Activated CD8-positive, alpha-beta memory T cell treated with anti-CD3 and anti-CD28 coated beads, Interleukin-2, amount 10 ng/mL, durations not matched to agents 7 days and 5 days (primary cell): ENCODE results near the gene LZIC. TPM values are rescaled to one million over a fixed set of nuclear protein-coding genes. Genes with fewer than 3 reads are reported as not detected.
A peak's percentile ranks its signal among the peaks of the same experiment; 100 is the strongest.
"Not testable (repeated sequence)": the region's sequence is repeated elsewhere in the genome, so short reads cannot be mapped to it uniquely, and the experiment has no call there.

Source experiments
- ATAC-seq: fragments of 150-1000 bp; cut with Tn5 transposase; one replicate; pipeline ENCODE4 v1.10.0; 2021; ENCODE audit warnings: moderate library complexity
- CTCF ChIA-PET: fragments of 350-600 bp; sonication (Branson Sonifier 250); formaldehyde crosslinking; loops from one replicate; lab custom pipeline; 2021; ENCODE audit warnings: antibody characterized with exemption; lab: Charles Lee
- DNase-seq: peaks from one replicate; pipeline ENCODE4 v3.0.0-alpha.2; 2020
- H3K27ac Mint-ChIP-seq: one replicate; pipeline ENCODE4 v1.8.0; 2021; ENCODE audit warnings: mild to moderate bottlenecking, mixed read lengths
- H3K27me3 Mint-ChIP-seq: one replicate; pipeline ENCODE4 v1.8.0; 2021; ENCODE audit warnings: mixed read lengths
- H3K36me3 Mint-ChIP-seq: one replicate; pipeline ENCODE4 v1.8.0; 2021; ENCODE audit warnings: mild to moderate bottlenecking, mixed read lengths
- H3K4me1 Mint-ChIP-seq: one replicate; pipeline ENCODE4 v1.8.0; 2021; ENCODE audit warnings: mixed read lengths
- H3K4me3 Mint-ChIP-seq: one replicate; pipeline ENCODE4 v1.8.0; 2021; ENCODE audit warnings: mild to moderate bottlenecking, moderate library complexity, mixed read lengths
- H3K9me3 Mint-ChIP-seq: one replicate; pipeline ENCODE4 v1.8.0; 2022; ENCODE audit warnings: low read depth, mixed read lengths
- total RNA-seq, 2 experiments: library from RNA; stranded (reverse); gene quantifications; one replicate each; pipeline ENCODE4 v1.2.3, GENCODE V29; 2021

Gene LZIC
- total RNA-seq, 2 experiments from 2014 or later: 25.0 to 27.7 TPM

DNA sequence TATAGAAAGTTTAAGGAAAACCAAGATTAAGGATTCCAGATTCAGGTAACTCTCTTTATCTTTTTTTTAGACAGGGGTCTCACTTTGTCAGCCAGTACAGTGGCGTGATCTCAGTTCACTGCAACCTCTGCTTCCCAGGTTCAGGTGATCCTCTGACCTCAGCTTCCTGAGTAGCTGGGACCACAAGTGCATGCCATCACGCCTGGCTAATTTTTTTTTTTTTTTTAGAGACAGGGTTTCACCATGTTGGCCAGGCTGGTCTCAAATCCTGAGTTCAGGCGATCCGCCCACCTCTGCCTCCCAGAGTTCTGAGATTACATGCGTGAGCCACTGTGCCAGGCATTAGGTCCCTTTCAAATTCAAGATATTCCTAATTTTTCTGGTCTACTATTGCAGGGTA, 15.9 kb downstream of the LZIC start:
- Mint-ChIP-seq H3K4me3 (no peak overlapping the region), H3K36me3 (peaks cover 10% of the 10 kb centered on the region), H3K27ac (no peak overlapping the region), H3K9me3 (no peaks in the 10 kb centered on the region), H3K4me1 (peaks cover 4% of the 10 kb centered on the region), H3K27me3 (no peaks in the 10 kb centered on the region)
- CTCF ChIA-PET: interaction anchor here (1.5 kb wide), 1 partner anchor 10 kb away, joined by 5 read pairs; no protein-coding TSS in a partner anchor
- no peak for DNase-seq
- no peak for ATAC-seq

DNA sequence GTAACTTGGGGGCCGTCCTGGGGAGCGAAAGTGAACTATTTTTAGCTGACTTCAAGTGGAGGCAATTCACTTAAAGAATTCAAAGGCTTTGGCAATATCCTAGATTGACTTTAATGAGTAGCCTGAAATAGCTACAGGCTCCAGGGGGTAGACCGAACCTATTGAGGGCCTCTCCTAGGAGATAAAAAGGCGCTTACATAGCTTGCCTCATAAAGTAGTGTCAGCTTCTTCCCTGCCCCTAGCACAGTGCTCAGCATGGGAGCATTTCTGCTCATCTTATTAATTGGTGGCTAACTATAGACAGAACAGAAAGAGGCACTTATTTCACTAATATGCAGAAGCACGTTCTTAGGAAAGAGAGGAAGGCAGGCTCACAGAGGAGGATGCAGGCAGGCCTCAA, 20.8 kb downstream of the LZIC start:
- DNase-seq: no peak
- H3K36me3 Mint-ChIP-seq: no peaks in the 10 kb centered on the region
- no peak for ATAC-seq
- no peaks in the 10 kb centered on the region for H3K9me3 Mint-ChIP-seq
- CTCF ChIA-PET: no interaction called here
- no peak overlapping the region for H3K27ac Mint-ChIP-seq
- no peak overlapping the region for H3K4me3 Mint-ChIP-seq
- peaks cover 11% of the 10 kb centered on the region for H3K4me1 Mint-ChIP-seq
- no peaks in the 10 kb centered on the region for H3K27me3 Mint-ChIP-seq

DNA sequence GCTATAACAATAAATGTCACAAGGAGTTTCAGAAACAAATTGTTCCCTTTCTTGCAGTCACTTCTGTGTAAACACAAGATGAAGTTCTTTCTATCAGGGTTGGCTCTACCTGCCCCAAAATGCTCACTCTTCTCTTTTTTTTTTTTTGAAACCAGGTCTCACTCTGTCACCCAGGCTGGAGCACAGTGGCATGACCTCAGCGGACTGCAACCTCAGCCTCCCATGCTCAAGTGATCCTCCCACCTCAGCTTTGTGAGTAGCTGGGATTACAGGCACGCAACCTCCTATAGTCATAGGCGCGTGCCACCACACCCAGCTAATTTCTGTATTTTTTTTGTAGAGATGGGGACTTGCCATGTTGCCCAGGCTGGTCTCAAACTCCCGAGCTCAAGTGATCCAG, 22.6 kb downstream of the LZIC start:
- Mint-ChIP-seq H3K9me3 (no peaks in the 10 kb centered on the region), H3K27ac (no peak overlapping the region), H3K4me1 (peaks cover 8% of the 10 kb centered on the region), H3K27me3 (no peaks in the 10 kb centered on the region), H3K4me3 (no peak overlapping the region), H3K36me3 (no peaks in the 10 kb centered on the region)
- no peak for ATAC-seq
- DNase-seq: no peak
- CTCF ChIA-PET: no interaction called here

DNA sequence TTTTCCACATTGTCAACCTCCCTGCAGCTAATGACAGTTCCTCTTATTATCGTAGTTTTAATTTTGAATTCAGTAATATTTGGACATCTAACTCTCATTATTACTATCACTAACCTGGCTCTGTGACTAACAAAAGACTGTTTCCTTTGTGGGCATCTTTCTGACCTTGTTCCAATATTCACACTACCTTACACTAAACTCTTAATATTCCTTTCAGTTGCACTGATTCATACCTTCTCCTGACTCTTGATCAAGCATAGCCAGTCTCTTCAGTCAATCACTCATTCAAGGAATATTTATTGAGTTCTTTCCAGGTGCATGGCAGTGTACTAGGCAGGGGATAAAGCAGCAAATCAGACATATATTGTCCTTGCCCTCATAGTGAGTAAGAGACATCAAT, 25.3 kb downstream of the LZIC start:
- H3K36me3 Mint-ChIP-seq: no peaks in the 10 kb centered on the region
- H3K9me3 Mint-ChIP-seq: no peaks in the 10 kb centered on the region
- DNase-seq (no peak), ATAC-seq (no peak)
- peaks cover 7% of the 10 kb centered on the region for H3K4me1 Mint-ChIP-seq
- no peak overlapping the region for H3K4me3 Mint-ChIP-seq
- CTCF ChIA-PET: interaction anchor here (0.7 to 1.4 kb wide), 2 partner anchors 12 to 20 kb away, joined by 3 to 4 read pairs; no protein-coding TSS in a partner anchor
- H3K27me3 Mint-ChIP-seq: peaks cover 2% of the 10 kb centered on the region
- no peak overlapping the region for H3K27ac Mint-ChIP-seq

DNA sequence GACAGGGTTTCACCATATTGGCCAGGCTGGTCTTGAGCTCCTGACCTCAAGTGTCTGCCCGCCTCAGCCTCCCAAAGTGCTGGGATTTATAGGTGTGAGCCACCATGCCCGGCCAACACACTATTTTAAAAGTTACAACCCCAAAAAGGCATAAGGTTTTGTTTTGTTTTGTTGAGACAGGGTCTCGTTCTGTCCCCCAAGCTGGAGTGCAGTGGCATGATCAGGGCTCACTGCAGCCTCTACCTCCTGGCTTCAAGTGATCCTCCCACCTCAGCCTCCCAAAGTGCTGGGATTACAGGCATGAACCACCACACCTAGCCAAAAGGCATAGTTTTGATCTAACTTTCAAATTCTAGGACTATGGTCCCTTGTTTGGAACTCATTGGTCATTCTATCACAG, 25.7 kb downstream of the LZIC start:
- not testable (repeated sequence) for H3K36me3 Mint-ChIP-seq, H3K27ac Mint-ChIP-seq, H3K9me3 Mint-ChIP-seq, ATAC-seq, H3K27me3 Mint-ChIP-seq, DNase-seq, H3K4me3 Mint-ChIP-seq, H3K4me1 Mint-ChIP-seq
- CTCF ChIA-PET: interaction anchor here (1.1 to 1.4 kb wide), 3 partner anchors 10 to 25 kb away, joined by 4 to 6 read pairs (median 5); no protein-coding TSS in a partner anchor

DNA sequence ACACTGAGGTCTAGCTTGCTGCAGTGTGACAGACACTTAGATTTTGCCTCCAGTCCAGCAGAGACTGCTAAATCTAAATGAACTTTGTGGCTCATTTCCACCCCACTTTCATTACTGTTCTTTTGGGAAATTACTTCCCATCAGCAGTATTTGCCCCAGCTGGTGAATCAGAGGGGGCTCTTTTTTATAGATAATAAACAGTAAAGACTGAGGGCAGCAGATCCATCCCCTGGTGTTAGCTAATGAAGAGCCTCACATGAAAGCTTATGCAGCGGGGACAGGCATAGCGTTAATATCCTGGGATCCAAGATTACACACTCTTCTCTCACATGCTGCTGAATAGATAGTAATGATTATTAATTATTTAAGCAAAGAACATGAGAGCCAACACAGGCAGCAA, 26.7 kb downstream of the LZIC start:
- no peak for DNase-seq
- no peaks in the 10 kb centered on the region for H3K9me3 Mint-ChIP-seq
- peaks cover 2% of the 10 kb centered on the region for H3K27me3 Mint-ChIP-seq
- no peak overlapping the region for H3K27ac Mint-ChIP-seq
- no peak overlapping the region for H3K4me3 Mint-ChIP-seq
- CTCF ChIA-PET: interaction anchor here (1.1 to 1.4 kb wide), 3 partner anchors 11 to 34 kb away, joined by 5 to 6 read pairs (median 5); no protein-coding TSS in a partner anchor
- no peaks in the 10 kb centered on the region for H3K36me3 Mint-ChIP-seq
- peaks cover 11% of the 10 kb centered on the region for H3K4me1 Mint-ChIP-seq
- ATAC-seq: no peak

DNA sequence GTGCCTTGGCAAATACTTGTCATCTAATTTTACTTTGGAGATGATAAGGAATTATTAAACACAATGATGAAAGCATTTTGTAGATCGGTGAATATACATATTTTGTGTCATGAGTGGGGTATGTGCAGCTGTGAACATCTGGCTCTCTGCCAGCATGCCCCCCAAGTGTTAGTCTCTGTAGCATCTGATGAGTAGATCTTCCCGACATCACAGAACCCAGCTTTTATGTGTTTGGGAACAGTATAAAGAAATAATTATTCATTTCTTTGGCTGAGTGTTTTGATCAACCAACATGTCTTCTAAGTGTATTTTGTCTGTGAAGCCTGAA, 28.6 kb downstream of the LZIC start:
- peaks cover 18% of the 10 kb centered on the region for H3K4me1 Mint-ChIP-seq
- H3K36me3 Mint-ChIP-seq: no peaks in the 10 kb centered on the region
- peaks cover 2% of the 10 kb centered on the region for H3K27me3 Mint-ChIP-seq
- no peak overlapping the region for H3K4me3 Mint-ChIP-seq
- CTCF ChIA-PET: interaction anchor here (0.6 to 2.8 kb wide), 10 partner anchors 18 to 472 kb away, joined by 3 to 9 read pairs (median 3); partner anchors contain the start of genes LZIC and NMNAT1
- DNase-seq (no peak), ATAC-seq (no peak)
- no peak overlapping the region for H3K27ac Mint-ChIP-seq
- H3K9me3 Mint-ChIP-seq: no peaks in the 10 kb centered on the region

DNA sequence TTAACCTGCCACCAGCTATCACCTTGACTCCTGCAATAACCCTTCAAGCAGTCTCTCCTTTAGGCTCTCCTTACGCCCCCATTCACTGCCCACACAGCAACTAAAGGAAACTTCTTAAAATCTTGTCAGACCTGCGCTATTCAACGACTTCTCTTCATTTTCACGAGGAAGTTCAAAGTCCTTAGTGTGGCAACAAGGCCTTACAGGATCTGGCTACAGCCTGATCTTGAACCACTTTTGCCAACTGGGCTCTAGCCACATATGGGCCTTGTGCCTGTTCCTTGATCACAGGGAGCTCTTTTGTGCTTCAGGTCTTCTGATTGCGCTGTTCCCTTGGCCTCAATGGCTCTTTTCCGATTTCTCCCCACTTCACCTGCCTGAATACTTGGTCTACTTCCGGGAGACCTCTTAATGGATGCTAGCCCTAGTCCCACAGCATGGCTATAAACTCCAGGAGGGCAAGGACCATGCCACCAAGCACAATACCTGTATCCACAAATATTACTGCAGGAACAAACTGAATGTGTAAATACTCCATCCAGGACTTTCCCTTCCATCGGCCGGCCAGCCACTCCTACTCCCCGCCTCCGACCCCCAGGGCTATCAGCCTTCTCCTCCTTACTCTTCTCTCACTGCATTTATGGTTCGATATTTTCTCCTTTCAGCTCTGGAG, 30.8 kb downstream of the LZIC start:
- ATAC-seq: no peak
- no peak for DNase-seq
- Mint-ChIP-seq H3K4me1 (peaks cover 28% of the 10 kb centered on the region), H3K4me3 (peak overlapping the region; percentile 2), H3K27ac (no peak overlapping the region), H3K27me3 (peaks cover 8% of the 10 kb centered on the region), H3K36me3 (no peaks in the 10 kb centered on the region), H3K9me3 (no peaks in the 10 kb centered on the region)
- CTCF ChIA-PET: interaction anchor here (0.8 to 1.4 kb wide), 4 partner anchors 8 to 128 kb away, joined by 3 to 4 read pairs (median 4); no protein-coding TSS in a partner anchor

DNA sequence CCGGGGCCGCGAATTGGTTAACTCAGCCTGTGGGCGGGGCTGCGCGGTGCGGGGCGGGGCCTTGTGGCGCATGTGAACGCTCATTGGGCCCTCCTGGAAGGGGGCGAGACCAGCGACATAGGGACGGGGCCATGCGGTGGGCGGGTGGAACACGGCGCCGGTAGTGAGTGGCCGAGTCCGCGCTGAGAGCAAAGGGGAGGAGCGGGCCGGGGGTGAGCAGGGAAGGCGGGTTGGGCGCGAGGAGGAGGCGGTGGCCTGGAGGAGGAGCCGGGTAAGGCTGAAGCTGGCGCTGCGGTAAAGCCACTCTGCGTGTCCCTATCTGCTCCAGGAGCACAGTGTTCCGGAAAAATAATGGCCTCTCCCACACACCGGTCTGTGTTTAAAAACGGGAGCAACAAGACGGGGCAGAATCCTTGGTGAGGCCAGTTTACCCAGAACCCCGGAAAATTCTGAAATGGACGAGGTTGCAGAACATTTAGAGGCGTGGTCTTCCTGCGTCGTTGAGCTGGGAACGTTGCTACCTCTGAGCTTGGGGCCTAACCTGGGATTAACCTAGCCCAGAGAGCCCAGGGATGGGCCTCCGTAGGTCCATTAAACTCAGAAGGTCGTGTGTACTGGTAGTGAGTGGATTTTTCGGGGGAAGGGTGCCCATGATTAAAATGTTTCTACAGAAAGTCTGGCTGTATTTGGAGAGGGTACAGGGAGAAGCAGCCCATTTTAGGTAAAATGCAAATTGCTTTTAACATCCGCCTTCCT, 32.6 kb downstream of the LZIC start:
- peak overlapping the region; percentile 91 for H3K4me3 Mint-ChIP-seq
- peak; percentile 96 for ATAC-seq
- CTCF ChIA-PET: interaction anchor here (0.6 to 1.0 kb wide), 4 partner anchors 9 to 33 kb away, joined by 3 to 4 read pairs (median 3); partner anchors contain the start of genes LZIC and NMNAT1

DNA sequence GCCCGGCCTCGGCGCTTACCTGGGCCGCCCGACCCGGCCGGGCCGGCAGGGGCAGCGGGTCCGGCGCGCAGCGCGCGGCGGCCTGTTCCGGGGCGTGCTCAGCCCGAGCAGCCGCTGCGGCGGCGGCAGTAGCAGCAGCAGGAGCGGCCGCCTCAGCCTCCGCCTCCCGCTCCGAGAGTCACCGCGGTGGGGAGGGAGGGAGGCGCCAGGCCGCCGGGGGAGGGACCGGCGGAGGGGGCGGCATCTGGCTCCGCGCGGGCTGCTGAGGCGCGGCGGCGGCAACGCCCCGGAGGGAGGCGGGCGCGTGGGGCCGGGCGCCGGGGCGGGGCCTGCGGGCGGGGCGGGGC, 33.1 kb downstream of the LZIC start, which contains the start of gene CTNNBIP1:
TSS of gene CTNNBIP1 (minus strand) at position 194 of the 347 bp plus-strand sequence. CDS start 38,205 bp downstream, outside the sequence.
- Mint-ChIP-seq H3K9me3 (no peaks in the 10 kb centered on the region), H3K27me3 (peaks cover 7% of the 10 kb centered on the region), H3K36me3 (no peaks in the 10 kb centered on the region), H3K4me3 (peak within 1 kb of the TSS; percentile 94), H3K4me1 (peaks cover 36% of the 10 kb centered on the region), H3K27ac (peak within 1 kb of the TSS; percentile 92)
- peak; percentile 85 for ATAC-seq
- no peak for DNase-seq
- CTCF ChIA-PET: no interaction called here

More for the DNA sequence above, 32.6 kb downstream of the LZIC start:
- H3K9me3 Mint-ChIP-seq: no peaks in the 10 kb centered on the region
- H3K4me1 Mint-ChIP-seq: peaks cover 32% of the 10 kb centered on the region
- peaks cover 8% of the 10 kb centered on the region for H3K27me3 Mint-ChIP-seq
- peak; percentile 100 for DNase-seq
- no peaks in the 10 kb centered on the region for H3K36me3 Mint-ChIP-seq
- H3K27ac Mint-ChIP-seq: peak overlapping the region; percentile 92

DNA sequence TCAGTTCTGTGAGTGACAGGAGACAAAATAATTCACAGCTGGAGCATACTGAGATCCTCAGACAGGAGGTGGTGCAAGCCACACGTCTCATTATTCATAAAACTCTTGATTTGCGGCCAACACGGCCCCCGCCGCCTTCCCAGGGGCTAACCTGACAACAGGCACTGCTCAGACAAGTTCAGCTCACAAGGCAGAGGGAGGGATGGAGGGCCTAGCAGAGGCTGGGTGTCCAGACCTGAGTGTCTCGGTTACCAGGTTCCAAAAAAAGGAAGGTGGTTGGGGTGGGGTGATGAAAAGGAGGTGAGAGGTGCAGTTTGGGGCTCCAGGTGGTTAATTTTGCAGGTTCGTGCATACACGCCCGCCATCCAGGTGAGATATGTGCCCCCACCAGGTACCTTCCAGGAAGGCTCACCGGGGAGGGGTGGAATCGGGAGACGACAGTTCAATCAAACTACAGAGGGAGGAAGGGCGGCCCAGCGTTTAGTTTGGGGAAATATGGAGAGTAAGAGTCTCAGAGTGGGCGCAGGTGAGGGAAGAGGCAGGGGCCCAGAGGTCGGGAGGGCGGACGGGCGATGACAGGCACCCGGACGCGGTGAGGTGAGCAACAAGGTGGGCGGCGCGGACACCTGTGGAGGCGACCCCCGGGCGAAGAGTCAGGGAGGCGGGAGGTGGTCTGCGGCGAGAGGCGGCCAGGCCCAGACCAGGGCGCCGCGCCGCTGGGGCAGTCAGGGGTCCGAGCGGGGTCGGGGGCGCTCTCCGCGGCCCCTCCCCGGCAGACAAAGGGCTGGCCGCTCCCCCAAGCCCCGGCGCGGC, 33.8 kb downstream of the LZIC start:
- Mint-ChIP-seq H3K9me3 (no peaks in the 10 kb centered on the region), H3K36me3 (no peaks in the 10 kb centered on the region), H3K27me3 (peaks cover 5% of the 10 kb centered on the region), H3K27ac (peak overlapping the region; percentile 91), H3K4me1 (peaks cover 42% of the 10 kb centered on the region), H3K4me3 (peak overlapping the region; percentile 94)
- CTCF ChIA-PET: interaction anchor here (0.7 to 1.2 kb wide), 2 partner anchors 16 to 42 kb away, joined by 3 read pairs; no protein-coding TSS in a partner anchor
- ATAC-seq (no peak), DNase-seq (peak; percentile 71)

DNA sequence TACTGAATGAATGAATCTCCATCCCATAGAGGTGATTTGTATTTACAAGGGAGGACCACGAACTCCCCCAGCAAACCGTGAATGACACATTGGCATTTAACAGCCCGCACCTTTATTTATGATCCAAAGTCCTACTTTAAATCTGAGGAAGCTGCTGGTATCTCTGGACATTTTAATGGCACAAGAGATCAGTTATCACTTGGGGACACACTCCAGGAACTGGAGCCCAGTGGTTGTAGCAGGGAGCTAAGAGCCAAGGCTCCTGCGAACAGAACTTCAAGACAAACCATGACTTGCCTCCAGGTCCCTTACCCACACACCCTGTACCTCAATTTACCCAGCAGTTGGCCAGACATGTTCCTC, 34.3 kb downstream of the LZIC start:
- peak overlapping the region; percentile 91 for H3K27ac Mint-ChIP-seq
- DNase-seq (no peak), ATAC-seq (no peak)
- peak overlapping the region; percentile 94 for H3K4me3 Mint-ChIP-seq
- peaks cover 48% of the 10 kb centered on the region for H3K4me1 Mint-ChIP-seq
- H3K9me3 Mint-ChIP-seq: no peaks in the 10 kb centered on the region
- H3K27me3 Mint-ChIP-seq: peaks cover 5% of the 10 kb centered on the region
- no peaks in the 10 kb centered on the region for H3K36me3 Mint-ChIP-seq
- CTCF ChIA-PET: interaction anchor here (0.7 to 1.2 kb wide), 3 partner anchors 16 to 42 kb away, joined by 3 read pairs; partner anchors contain the start of genes LZIC and NMNAT1

DNA sequence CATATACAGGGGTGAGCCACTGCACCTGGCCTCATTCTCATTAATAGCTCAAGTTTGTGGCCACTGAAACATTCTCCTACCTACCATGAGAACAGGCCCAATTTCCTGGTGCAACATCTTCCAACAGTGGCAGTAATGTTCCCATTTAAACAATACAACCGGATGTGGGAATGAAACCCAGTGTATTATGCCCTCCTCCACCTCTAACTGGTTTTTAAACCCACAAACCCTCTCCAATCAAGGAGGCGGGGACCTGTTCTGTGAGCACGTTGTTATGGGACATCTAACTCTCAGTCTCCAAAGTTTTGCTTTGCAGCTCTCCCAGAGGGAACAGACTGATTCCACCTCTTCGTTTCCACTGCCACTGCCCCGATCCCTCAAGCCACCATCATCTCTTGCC, 35.8 kb downstream of the LZIC start:
- ATAC-seq (no peak), DNase-seq (no peak)
- Mint-ChIP-seq H3K4me1 (peaks cover 54% of the 10 kb centered on the region), H3K27ac (peak overlapping the region; percentile 8), H3K27me3 (peaks cover 5% of the 10 kb centered on the region), H3K36me3 (no peaks in the 10 kb centered on the region), H3K9me3 (no peaks in the 10 kb centered on the region), H3K4me3 (no peak overlapping the region)
- CTCF ChIA-PET: interaction anchor here (0.7 to 1.8 kb wide), 3 partner anchors 34 to 600 kb away, joined by 3 to 5 read pairs (median 4); no protein-coding TSS in a partner anchor
